Stimulated activated CD4-positive, alpha-beta T cell treated with anti-CD3 and anti-CD28 coated beads, Interleukin-1b, Interleukin-23, amount 100 ng/mL, for 48 hours (primary cell): ENCODE results near the gene SLF2.

ENCODE experiments used
- DNase-seq: peaks from one replicate; pipeline ENCODE4 v3.0.0-alpha.2; 2020

SLF2 gene

DNA sequence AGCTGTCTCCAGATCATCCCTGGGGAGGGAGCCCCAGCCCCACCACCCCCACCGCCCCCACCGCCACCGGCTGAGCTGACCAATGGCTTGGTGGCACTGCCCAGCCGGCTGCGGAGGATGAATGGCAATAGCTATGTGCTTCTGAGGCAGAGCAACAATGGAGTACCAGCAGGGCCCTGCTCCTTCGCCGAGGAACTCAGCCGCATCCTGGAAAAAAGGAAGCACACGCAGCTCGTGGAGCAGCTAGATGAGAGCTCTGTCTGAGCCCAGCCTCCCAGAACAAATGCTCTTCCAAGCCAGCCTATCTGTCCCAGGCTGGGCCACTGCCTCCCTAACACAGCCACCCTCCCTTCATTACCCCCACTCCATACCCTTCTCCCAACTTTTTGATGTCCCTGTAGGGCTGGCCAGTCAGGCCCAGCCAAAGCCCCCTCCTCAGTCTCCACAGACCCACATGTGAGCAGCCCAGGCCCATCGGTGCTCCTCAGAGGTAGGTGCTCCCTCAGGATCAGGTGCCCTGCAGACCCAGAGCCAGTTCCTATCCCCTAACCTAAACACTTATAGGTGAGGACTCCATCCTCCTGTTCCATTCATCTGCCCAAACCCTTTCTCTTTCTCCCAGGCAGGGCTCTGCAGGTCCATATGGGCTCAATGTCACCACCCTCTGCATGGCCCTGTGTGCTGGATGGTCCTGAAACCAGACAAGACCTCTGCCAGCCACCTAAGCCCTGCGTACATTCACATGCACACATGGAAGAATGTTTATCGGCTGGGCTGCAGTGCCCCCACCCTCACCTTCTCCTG lies 71.3 kb downstream of the SLF2 start:
- no peak for DNase-seq

DNA sequence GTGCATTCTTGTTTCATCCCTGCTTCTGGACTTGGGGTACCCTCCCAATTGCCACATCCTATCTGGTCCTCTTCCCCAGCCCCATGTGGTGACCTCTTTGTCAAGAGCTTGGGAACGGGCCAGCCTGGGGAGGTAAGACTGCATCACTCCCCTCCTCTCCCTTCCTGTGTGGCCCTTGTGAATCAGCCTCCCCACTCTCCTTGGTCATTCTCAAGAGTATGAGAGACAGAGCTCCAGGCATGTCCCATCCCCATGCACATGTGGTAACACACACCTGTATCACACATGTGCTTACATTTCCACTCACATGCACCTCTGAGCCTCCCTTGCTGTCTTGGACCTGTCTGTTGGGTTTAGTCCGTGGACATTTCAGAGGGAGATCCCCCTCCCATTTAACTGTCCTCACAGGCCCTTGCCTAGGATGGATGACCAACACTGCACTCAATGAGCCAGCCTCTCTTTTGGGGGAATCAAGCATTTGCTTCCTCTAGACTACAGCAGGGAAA lies 72.0 kb downstream of the SLF2 start:
- no peak for DNase-seq

- DNase-seq, result no peak
These were observed 72.6 kb downstream of the SLF2 start for GRCh38 chr10:100985336-100985735.

DNA sequence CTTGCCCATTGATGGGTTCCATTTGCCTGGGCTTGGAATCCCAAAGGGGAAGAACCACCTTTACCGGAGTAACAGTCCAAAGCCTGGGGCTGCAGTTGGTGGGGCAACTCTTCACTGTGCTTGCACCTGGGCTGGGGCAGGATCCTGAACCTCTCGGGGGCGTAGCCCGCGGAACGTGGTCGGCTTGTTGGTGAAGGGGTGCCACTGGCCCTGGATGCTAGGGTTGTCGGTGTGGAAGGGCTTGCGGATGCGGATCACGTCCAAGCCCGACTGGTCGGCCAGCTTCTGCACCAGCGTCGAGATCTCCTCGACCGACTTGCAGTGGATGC lies 73.8 kb downstream of the SLF2 start:
- no peak for DNase-seq

DNA sequence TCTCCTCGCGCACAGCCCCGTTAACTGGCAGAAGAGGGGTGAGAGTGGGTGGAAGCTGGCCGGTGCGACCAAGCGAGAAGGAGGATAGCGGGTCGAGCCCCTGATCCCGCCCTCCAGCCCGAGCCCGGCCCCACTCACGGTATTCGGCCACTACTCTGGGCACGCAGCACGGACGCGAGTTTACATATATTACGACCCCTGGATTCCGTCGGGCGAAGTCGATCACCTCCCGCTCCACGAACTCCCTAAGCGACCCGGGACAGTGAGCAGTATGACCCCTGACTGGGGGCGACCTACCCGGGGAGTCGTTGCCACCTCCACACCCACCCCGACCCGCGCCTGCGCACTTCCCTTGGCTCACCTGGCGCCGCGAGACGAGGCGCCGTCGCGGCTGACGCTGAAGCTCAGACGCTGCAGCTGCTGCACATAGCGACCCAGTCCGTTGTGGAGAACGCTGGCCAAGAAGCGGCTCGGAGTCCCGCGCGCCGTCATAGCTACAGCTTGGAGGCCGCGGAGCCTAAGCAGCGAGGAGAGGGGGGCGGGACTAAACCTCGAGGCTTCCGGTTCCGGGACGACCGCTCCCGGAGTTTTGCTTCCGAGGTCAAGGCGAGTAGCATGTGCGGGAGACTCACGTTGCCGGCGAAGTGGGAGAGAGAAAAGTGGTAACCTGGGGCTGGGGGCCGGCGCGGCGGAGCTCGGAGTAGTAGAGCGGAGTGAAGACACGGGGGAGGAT lies 74.4 kb downstream of the SLF2 start, which contains the start of the genes MRPL43 and TWNK:
MRPL43 (minus strand) TSS at position 546 of the 733 bp plus-strand sequence; CDS start at position 492, 54 bp downstream.
TWNK (plus strand) TSS at position 592 of the 733 bp plus-strand sequence. CDS start 668 bp downstream, outside the sequence.
- peak; percentile 84 for DNase-seq

DNA sequence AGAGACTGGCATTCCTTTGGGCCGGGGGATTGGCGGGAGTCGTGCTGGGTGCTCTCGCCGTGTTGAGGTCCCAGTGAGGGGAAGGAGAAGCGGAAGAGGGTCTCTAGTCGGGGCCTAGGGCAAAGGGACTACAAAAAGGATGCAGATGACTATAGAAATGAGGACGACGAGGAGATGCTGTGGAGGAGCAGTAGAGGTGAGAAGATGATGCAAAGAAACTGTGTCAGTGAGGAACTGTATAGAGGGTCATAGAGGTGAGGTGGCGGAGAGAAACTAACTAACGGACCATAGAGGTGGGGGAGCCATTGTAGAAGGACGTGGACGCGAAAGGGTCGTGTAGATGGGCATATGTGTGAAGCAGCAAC lies 74.9 kb downstream of the SLF2 start:
- DNase-seq, result no peak

DNA sequence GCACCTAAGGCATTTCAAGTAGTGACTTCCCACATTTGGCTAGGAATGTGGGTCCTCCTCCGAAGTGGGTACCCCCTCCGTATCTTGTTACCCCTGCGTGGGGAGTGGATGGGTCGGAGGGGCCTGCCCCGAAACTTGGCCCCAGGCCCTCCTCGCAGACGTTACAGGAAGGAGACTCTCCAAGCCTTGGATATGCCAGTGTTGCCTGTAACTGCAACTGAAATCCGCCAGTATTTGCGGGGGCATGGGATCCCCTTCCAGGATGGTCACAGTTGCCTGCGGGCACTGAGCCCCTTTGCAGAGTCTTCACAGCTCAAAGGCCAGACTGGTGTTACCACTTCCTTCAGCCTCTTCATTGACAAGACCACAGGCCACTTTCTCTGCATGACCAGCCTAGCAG lies 75.4 kb downstream of the SLF2 start:
- DNase-seq, result no peak

DNA sequence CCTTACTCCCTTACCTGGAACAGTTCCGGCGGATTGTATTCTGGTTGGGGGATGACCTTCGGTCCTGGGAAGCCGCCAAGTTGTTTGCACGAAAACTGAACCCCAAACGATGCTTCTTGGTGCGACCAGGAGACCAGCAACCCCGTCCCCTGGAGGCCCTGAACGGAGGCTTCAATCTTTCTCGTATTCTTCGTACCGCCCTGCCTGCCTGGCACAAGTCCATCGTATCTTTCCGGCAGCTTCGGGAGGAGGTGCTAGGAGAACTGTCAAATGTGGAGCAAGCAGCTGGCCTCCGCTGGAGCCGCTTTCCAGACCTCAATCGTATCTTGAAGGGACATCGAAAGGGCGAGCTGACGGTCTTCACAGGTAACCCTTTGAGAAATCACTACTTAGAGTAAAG lies 76.3 kb downstream of the SLF2 start:
- no peak for DNase-seq

- no peak for DNase-seq
These were observed 81.4 kb downstream of the SLF2 start for GRCh38 chr10:100993986-100994708.

- no peak for DNase-seq
These were observed 82.4 kb downstream of the SLF2 start for GRCh38 chr10:100995181-100995580.

DNA sequence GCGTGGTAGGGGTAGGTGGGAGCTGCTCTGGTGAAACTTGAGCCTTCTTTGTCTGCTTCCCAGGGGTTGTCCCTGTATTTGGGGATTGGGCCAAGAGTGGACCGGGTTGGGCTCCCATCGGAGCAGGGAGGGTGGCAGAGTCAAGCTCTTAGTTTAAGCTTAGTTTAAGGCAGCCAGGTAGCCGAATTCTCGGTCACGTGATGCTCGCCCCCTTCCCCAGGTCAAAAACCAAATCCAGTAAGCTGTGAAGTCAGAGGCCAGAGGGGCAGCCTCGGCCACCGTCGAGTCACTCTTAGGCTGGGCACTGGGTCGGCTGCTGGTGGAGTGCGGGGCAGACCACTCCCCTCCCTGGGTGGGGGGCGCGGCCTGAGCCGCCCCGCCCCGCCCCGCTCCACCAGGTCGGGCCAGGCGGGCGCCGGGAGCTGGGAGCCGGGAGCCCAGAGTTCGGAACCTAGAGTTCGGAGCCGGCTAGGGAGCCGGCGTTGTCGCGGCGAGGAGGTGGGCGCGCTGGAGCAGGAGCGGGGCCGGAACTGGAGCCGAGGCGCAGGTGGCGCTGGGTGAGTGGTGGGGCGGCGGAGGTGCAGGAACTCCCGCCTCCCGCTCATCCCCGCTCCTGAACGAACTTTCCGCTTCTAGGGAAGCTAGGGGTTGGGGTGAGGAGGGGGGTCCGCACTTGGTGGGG lies 84.1 kb downstream of the SLF2 start:
- DNase-seq, result peak; percentile 35

DNA sequence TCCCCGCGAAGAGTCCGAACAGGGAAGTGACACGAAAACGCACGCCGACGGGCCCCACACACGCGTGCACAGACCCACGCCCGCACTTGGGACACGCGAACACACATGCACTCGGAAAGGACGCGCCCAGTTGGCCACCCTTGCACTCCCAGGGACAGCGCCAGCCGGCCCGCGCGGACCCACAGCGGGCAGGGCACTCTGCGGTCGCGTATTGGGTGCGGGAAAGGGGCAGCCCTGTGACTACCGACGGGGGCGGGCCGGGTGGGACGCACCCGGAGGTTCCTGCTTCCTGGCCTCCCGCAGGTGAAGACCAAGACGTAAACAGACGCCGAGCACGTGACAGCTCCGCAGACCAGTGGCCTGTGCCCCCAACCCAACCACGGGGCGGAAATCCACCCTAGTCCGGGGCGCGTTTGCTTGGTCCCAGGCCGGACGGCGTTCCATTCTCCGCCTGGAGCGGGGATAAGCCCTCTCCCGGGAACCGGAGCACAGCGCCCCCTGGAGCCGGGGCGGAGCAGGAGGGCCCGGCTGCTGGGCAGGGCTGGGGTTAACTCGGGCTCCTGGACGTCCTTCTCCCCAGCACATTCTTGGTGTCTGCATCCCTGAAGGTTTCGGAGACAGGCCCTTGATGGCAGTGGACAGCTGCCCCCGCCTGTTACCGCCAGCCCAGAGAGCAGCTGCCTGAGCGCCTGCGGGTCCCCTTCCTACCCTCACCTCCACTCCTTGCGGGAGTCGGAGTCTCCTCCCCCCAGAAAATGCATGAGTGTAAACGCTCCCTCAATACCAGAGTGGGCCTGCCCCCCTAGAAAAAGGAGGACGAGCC lies 84.8 kb downstream of the SLF2 start:
- peak; percentile 68 for DNase-seq

DNA sequence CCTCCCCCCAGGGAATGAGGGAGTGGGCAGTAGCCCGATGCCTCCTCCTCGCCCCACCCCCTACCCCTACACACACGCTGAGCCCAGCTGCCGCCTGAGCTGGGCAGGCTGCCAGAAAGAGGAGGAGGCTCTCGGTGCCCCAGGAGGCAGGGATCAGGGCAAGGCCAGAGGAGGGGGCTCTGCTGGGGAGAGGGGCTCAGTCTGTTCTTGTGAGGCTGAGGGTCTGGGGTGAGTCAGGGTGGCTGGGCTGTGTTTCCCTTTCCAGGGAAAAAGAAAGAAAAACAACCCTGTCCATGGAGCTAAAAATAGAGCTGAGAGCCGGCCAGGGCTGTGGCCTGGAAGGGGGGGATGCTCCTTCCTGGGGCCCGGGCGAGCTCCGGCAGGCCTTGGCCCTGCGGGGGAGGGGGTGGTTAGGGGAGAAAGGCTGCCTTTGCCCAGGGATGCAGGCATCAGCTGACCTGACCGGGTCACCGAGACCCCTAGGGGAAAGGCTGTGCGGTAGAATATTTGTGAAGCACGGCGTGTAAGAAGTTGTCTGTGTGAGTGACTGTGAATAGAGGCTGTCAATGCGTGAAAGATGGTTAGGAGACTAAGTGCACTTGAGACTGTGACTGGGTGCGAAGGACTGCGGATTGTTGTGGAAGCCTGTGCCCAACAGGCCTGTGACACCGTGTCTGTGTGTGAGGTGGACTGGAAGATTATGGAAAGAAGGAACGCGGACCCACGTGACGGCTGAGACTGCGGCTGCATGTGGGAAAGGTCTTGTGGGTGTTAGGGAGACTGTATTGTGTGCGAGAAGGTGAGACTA lies 85.6 kb downstream of the SLF2 start:
- peak; percentile 64 for DNase-seq

DNA sequence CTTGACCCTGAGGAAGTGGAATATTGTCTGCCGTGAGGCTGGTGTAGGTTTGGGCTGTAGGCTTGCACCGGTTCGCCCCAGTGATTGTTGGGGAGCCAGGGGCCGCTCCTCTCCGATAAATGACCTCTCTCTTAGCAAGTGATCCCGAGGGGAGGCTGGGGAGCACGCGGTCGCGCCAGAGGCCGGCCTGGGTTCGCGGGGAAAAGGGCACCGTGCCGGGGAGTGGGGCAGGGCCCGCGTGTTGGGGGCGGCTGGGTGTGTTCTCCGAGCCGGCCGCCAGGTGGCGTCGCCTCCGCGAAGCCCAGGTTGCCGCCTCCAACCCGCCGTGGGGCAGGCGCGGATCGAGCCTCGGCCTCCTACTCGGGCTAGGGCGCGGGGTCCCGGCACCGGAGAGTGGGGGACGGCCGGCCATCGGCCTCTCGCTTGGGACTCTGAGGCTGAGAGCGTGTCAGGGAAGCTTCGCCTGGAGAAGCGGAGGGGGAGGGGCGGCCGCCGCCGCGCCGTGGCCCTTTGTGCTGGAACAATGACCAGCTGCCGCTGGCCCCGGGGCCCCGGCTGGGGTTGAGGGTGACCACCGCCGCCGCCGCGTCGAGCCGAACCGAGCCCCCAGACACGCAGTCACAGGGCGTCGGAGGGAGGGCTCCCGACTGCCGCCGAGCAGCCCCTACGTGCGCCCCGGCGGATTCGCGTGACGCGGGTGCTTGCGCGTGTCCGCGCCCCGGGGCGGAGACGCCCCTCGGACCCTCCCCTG lies 86.4 kb downstream of the SLF2 start:
- peak; percentile 75 for DNase-seq

DNA sequence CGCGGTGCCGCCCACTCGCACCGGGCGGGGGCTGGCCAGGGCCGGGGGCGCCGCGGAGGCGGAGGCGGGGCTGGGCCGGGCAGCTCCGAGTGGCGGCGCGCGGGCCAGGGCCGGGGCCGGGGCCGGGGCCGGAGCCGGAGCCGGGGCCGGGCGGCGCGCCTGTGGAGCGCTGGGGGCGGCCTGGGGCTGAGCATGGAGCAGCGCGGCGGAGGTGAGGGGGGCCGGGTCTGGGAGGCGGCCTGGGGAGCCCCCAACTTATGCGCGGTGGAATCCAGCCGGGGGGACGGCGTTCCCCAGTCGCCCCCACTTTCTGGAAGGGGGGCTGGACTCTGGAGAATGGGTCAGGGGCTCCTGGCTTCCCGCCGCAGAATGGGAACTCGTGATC lies 87.0 kb downstream of the SLF2 start, which contains the start of gene LZTS2:
LZTS2 (plus strand) TSS at position 67 of the 385 bp plus-strand sequence. CDS start 2,731 bp downstream, outside the sequence.
- DNase-seq, result no peak

DNA sequence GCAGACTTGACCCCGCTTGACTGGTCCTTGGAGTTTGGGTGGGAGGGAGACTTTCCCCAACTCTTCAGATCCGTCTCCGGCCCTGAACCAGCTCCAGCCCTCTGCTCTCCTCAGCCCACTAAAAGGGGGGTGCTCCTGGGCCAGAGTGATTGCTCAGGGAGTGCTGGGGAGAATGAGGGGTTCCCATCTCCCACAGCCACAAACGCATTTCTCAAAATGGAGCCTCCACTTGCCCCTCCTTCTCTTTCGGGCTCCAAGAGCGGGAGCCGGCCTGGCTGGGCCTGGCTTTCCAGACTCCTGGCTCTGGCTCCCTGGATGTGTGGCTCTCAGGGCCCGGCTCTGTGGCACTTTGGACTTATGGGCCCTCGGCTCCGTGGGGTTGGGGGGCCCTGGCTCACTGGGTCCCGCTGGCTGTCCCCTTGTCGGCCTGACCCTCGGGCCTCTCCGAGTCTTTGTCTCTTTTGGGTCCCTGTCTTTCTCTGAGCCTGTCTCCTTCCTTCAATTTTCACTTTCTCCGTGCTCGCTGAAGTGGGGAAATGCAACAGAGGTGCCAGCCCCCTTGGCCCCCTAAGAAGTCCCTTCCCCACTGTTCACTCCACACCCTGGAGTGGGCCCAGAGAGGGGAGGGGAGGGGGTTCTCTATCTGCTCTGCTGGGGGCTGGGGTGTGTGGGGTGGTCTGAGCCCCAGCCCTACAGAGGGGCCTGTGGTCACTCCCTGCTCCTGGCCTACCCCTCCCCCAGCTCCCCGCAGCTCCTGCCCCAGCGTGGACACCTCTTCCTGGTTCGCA lies 87.6 kb downstream of the SLF2 start:
- no peak for DNase-seq

DNA sequence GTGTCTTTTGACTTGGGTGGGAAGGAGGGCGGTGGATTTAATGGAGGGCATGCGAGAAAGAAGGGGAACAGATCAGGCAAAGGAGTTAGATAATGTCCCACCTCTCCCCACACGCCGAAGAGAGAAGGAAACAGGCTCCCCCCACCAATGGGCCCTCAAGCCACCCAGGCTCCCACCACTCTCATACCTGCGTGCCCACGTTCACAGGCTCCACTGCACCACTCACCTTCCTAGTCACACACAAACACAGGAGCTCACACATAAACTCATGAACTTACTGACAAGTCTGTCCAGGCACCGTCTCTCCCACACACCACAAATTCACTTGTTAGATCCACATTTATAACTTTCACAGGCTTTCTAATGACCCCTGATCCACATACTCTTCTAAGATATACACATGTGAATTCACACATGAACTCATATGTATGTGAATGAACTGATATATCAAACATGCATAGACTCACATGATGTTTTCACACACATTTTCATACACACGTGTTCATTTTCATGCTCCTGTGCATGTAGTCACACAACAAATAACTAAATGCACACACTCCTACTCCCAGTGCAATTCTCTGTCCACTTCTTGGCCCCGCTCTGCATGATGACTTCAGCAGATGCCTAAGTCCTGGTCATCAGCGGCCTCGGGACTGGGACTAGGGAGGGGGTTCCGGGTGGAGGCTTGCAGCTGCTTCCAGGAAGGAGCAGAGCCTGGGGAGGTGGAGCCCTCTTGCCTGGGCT lies 88.3 kb downstream of the SLF2 start:
- DNase-seq, result no peak

DNA sequence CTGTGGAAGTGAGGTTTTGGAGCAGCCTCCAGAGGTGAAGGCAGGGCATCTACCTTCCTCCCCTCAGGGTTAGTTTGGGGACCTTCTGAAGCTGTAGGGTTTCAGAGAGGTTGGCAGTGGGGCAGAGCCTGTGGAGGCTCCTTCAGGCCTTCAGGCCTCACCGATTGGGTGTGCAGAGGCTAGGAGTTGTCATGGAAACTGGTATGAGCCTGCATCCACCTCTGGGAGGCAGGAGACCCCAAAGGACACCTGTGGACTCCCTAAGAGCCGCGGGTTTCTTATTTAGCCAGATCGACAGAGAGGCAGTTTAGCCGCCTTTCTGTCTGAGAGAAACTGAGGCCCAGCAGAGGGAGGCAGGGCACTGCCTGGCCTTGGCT lies 88.9 kb downstream of the SLF2 start:
- no peak for DNase-seq

- no peak for DNase-seq
These were observed 89.7 kb downstream of the SLF2 start for GRCh38 chr10:101002456-101002855.
